ENCODE measurements around the gene YPEL1. TPM values are rescaled to one million over a fixed set of nuclear protein-coding genes. Genes with fewer than 3 reads are reported as not detected.

Gene YPEL1
- total RNA-seq, 2 donors from 2014 or later: 20.1 to 25.2 TPM

GRCh38 chr22:21650280-21650679, 85.3 kb downstream of the YPEL1 start:
- TF ChIP-seq, protein P1, sequence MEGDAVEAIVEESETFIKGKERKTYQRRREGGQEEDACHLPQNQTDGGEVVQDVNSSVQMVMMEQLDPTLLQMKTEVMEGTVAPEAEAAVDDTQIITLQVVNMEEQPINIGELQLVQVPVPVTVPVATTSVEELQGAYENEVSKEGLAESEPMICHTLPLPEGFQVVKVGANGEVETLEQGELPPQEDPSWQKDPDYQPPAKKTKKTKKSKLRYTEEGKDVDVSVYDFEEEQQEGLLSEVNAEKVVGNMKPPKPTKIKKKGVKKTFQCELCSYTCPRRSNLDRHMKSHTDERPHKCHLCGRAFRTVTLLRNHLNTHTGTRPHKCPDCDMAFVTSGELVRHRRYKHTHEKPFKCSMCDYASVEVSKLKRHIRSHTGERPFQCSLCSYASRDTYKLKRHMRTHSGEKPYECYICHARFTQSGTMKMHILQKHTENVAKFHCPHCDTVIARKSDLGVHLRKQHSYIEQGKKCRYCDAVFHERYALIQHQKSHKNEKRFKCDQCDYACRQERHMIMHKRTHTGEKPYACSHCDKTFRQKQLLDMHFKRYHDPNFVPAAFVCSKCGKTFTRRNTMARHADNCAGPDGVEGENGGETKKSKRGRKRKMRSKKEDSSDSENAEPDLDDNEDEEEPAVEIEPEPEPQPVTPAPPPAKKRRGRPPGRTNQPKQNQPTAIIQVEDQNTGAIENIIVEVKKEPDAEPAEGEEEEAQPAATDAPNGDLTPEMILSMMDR (IDR thresholded peaks at IDR 0.05): no peak
- no peak overlapping the region for H3K27ac ChIP-seq
- ATAC-seq (ENCODE audit: insufficient number of reproducible peaks, low FRiP score, low read depth) (no peak), DNase-seq (ENCODE audit: low spot score) (no peak)
- H3K4me1 ChIP-seq (ENCODE audit: control insufficient read depth in 1 of 2, low read depth in 2 of 2): peaks cover 6 to 14% of the 10 kb centered on the region in 2 donors
- no peaks in the 10 kb centered on the region for H3K36me3 ChIP-seq
- H3K27me3 ChIP-seq (replicated peaks; ENCODE audit: insufficient read depth): no peaks in the 10 kb centered on the region
- no peak overlapping the region for H3K4me3 ChIP-seq
- no peaks in the 10 kb centered on the region for H3K9me3 ChIP-seq

Other genes with a start within 250 kb of the YPEL1 start
- gene RIMBP3C, start 184.3 kb downstream of the YPEL1 start, total RNA-seq: under 1 TPM; 0.14 to 0.28 TPM
- gene UBE2L3, start 168.1 kb downstream of the YPEL1 start, total RNA-seq: 10 to 100 TPM; 33.8 to 38.3 TPM
- 10 to 100 TPM; 18.3 to 32.3 TPM for gene YDJC, start 105.8 kb downstream of the YPEL1 start, total RNA-seq
- under 1 TPM in 1 of 2 donors, not detected in 1; 0.71 TPM for gene CCDC116, start 103.0 kb downstream of the YPEL1 start, total RNA-seq
- gene SDF2L1, start 93.5 kb downstream of the YPEL1 start, total RNA-seq: 10 to 100 TPM; 40.9 to 54.0 TPM
- gene PPIL2, start 69.8 kb downstream of the YPEL1 start, total RNA-seq: 10 to 100 TPM; 32.0 to 33.7 TPM
- gene MAPK1, start 131.9 kb upstream of the YPEL1 start, total RNA-seq: 10 to 100 TPM; 61.4 to 63.1 TPM
- 10 to 100 TPM; 37.0 to 45.9 TPM for gene PPM1F, start 217.1 kb upstream of the YPEL1 start, total RNA-seq
- gene TOP3B, start 247.0 kb upstream of the YPEL1 start, total RNA-seq: 10 to 100 TPM; 26.0 to 40.4 TPM

Data from thoracic aorta (tissue), 2 donors.